OCI-LY1 (cell line): ENCODE data around the gene HM13.

ENCODE experiments used
- H2AFZ ChIP-seq: fragments of 200-600 bp; sonication (generic), shearing (Covaris generic); 2 replicates; pipeline ENCODE4 v1.6.0; 2014; ENCODE audit warnings: antibody characterized with exemption, mild to moderate bottlenecking, low read length
- H3F3A ChIP-seq: fragments of 200-600 bp; sonication (generic), shearing (Covaris generic); 2 replicates; pipeline ENCODE4 v1.6.0; 2014; ENCODE audit warnings: mild to moderate bottlenecking, antibody characterized with exemption, low read length, moderate library complexity; ENCODE audit not compliant: insufficient read depth
- H3K27ac ChIP-seq: fragments of 200-600 bp; sonication (generic); 2 replicates; pipeline ENCODE4 v1.5.1; 2014; ENCODE audit warnings: low read length, mixed run types, mild to moderate bottlenecking, low read depth; ENCODE audit not compliant: poor library complexity, severe bottlenecking
- H3K27me3 ChIP-seq: fragments of 200-600 bp; sonication (generic); 2 replicates; pipeline ENCODE4 v1.6.0; 2014; ENCODE audit warnings: antibody characterized with exemption, mild to moderate bottlenecking, low read length, moderate library complexity; ENCODE audit not compliant: insufficient read depth
- H3K36me3 ChIP-seq: fragments of 200-600 bp; sonication (generic); 2 replicates; pipeline ENCODE4 v1.6.1; 2014; ENCODE audit warnings: mild to moderate bottlenecking, antibody characterized with exemption, low read length, moderate library complexity, mixed read lengths; ENCODE audit not compliant: insufficient read depth
- H3K4me1 ChIP-seq: fragments of 200-600 bp; sonication (generic); 2 replicates; pipeline ENCODE4 v1.5.1; 2014; ENCODE audit warnings: mild to moderate bottlenecking, low read length, moderate library complexity; ENCODE audit not compliant: insufficient read depth, severe bottlenecking
- H3K4me2 ChIP-seq: fragments of 200-600 bp; sonication (generic), shearing (Covaris generic); 2 replicates; pipeline ENCODE4 v1.6.1; 2014; ENCODE audit warnings: low read length
- H3K4me3 ChIP-seq: fragments of 200-600 bp; sonication (generic); 2 replicates; pipeline ENCODE4 v1.5.1; 2014; ENCODE audit warnings: low read length, low read depth, mild to moderate bottlenecking, mixed read lengths; ENCODE audit not compliant: poor library complexity, severe bottlenecking
- H3K79me2 ChIP-seq: fragments of 200-600 bp; shearing (Covaris generic); 2 replicates; pipeline ENCODE4 v1.6.1; 2016; ENCODE audit warnings: mixed run types, low read length, mixed read lengths; ENCODE audit not compliant: insufficient read depth
- H3K9ac ChIP-seq: fragments of 200-600 bp; sonication (generic), shearing (Covaris generic); 2 replicates; pipeline ENCODE4 v1.6.1; 2014; ENCODE audit warnings: mild to moderate bottlenecking, low read length, mixed read lengths
- H3K9me2 ChIP-seq: fragments of 200-600 bp; sonication (generic), shearing (Covaris generic); 2 replicates; pipeline ENCODE4 v1.6.1; 2014; ENCODE audit warnings: low read depth, mild to moderate bottlenecking, low read length, mixed read lengths
- H3K9me3 ChIP-seq: fragments of 200-600 bp; shearing (Covaris generic); 2 replicates; pipeline ENCODE4 v1.6.1; 2014; ENCODE audit warnings: low read length, mixed read lengths
- H4K20me1 ChIP-seq: fragments of 200-600 bp; sonication (generic), shearing (Covaris generic); 2 replicates; pipeline ENCODE4 v1.6.0; 2016; ENCODE audit warnings: mild to moderate bottlenecking, low read length; ENCODE audit not compliant: insufficient read depth
- CTCF ChIP-seq: fragments of 200-600 bp; sonication (generic), shearing (Covaris generic); IDR thresholded peaks from 2 replicates; pipeline ENCODE4 v1.5.1; 2017; ENCODE audit warnings: mild to moderate bottlenecking, antibody characterized with exemption, low read length, moderate library complexity, mixed read lengths
- EZH2 ChIP-seq: fragments of 200-600 bp; sonication (generic), shearing (Covaris generic); IDR thresholded peaks from 2 replicates; pipeline ENCODE4 v1.8.0; 2017; ENCODE audit warnings: borderline replicate concordance, mixed run types, mild to moderate bottlenecking, antibody characterized with exemption, low read length, moderate library complexity, mixed read lengths

HM13 gene

GRCh38 chr20:31536575-31536974, 22.3 kb downstream of the HM13 start:
- no peak overlapping the region for H3K4me3 ChIP-seq
- no peaks in the 10 kb centered on the region for H3K9me2 ChIP-seq
- no peak overlapping the region for H2AFZ ChIP-seq
- TF ChIP-seq CTCF, result no peak
- no peaks in the 10 kb centered on the region for H3K27me3 ChIP-seq
- H3K9ac ChIP-seq, result no peak overlapping the region
- no peak overlapping the region for H3K4me2 ChIP-seq
- no peaks in the 10 kb centered on the region for H4K20me1 ChIP-seq
- H3K9me3 ChIP-seq, result no peaks in the 10 kb centered on the region
- no peaks in the 10 kb centered on the region for H3K79me2 ChIP-seq
- H3F3A ChIP-seq, result no peaks in the 10 kb centered on the region
- peaks cover 78% of the 10 kb centered on the region for H3K36me3 ChIP-seq
- H3K27ac ChIP-seq, result no peak overlapping the region
- H3K4me1 ChIP-seq, result no peaks in the 10 kb centered on the region

- H3K9ac ChIP-seq, result no peak overlapping the region
- no peaks in the 10 kb centered on the region for H3K9me2 ChIP-seq
- H2AFZ ChIP-seq, result no peak overlapping the region
- no peaks in the 10 kb centered on the region for H4K20me1 ChIP-seq
- H3K4me1 ChIP-seq, result no peaks in the 10 kb centered on the region
- H3K27me3 ChIP-seq, result no peaks in the 10 kb centered on the region
- H3F3A ChIP-seq, result no peaks in the 10 kb centered on the region
- TF ChIP-seq CTCF (no peak), EZH2 (no peak)
- H3K79me2 ChIP-seq, result no peaks in the 10 kb centered on the region
- peaks cover 78% of the 10 kb centered on the region for H3K36me3 ChIP-seq
- no peaks in the 10 kb centered on the region for H3K9me3 ChIP-seq
- no peak overlapping the region for H3K4me2 ChIP-seq
- no peak overlapping the region for H3K27ac ChIP-seq
- H3K4me3 ChIP-seq, result no peak overlapping the region
These were observed 23.1 kb downstream of the HM13 start for GRCh38 chr20:31537116-31537871.

- H3K27ac ChIP-seq, result no peak overlapping the region
- no peak overlapping the region for H3K9ac ChIP-seq
- no peaks in the 10 kb centered on the region for H3K9me2 ChIP-seq
- H3K36me3 ChIP-seq, result peaks cover 78% of the 10 kb centered on the region
- no peaks in the 10 kb centered on the region for H3K27me3 ChIP-seq
- H4K20me1 ChIP-seq, result no peaks in the 10 kb centered on the region
- no peak overlapping the region for H2AFZ ChIP-seq
- H3K4me1 ChIP-seq, result no peaks in the 10 kb centered on the region
- no peaks in the 10 kb centered on the region for H3F3A ChIP-seq
- no peak for TF ChIP-seq EZH2
- no peak for TF ChIP-seq CTCF
- no peak overlapping the region for H3K4me2 ChIP-seq
- no peaks in the 10 kb centered on the region for H3K9me3 ChIP-seq
- no peak overlapping the region for H3K4me3 ChIP-seq
- H3K79me2 ChIP-seq, result no peaks in the 10 kb centered on the region
These were observed 23.6 kb downstream of the HM13 start for GRCh38 chr20:31537890-31538289.
